OCI-LY3 (cell line): ENCODE results near the gene FDXR.

ENCODE experiments used
- H2AFZ ChIP-seq: fragments of 200-600, 300-600 bp; shearing (Covaris generic); 2 replicates; pipeline ENCODE4 v1.6.0; 2014; ENCODE audit warnings: antibody characterized with exemption, low read depth, low read length
- H3K27ac ChIP-seq: fragments of 200-600, 300-600 bp; sonication (generic); 2 replicates; pipeline ENCODE4 v1.5.1; 2014; ENCODE audit warnings: mild to moderate bottlenecking, low read length, moderate library complexity, mixed read lengths
- H3K27me3 ChIP-seq: fragments of 200-600, 300-600 bp; sonication (generic); 2 replicates; pipeline ENCODE4 v1.6.1; 2014; ENCODE audit warnings: low read depth, low read length, mixed read lengths
- H3K36me3 ChIP-seq: fragments of 200-600, 300-600 bp; sonication (generic); replicated peaks from 2 replicates; pipeline ENCODE3; 2014; ENCODE audit warnings: low read depth, low read length, mixed read lengths
- H3K4me1 ChIP-seq: fragments of 300-600, 200-600 bp; sonication (generic); 2 replicates; pipeline ENCODE4 v1.6.1; 2014; ENCODE audit warnings: low read length, mixed read lengths
- H3K4me2 ChIP-seq: fragments of 200-600, 300-600 bp; sonication (generic); 2 replicates; pipeline ENCODE4 v1.6.1; 2014; ENCODE audit warnings: low read length, mixed read lengths
- H3K4me3 ChIP-seq: fragments of 300-600, 200-600 bp; sonication (generic); 2 replicates; pipeline ENCODE4 v1.5.1; 2014; ENCODE audit warnings: antibody characterized with exemption, mild to moderate bottlenecking, low read length, moderate library complexity
- H3K79me2 ChIP-seq: fragments of 300-600, 200-600 bp; shearing (Covaris generic); 2 replicates; pipeline ENCODE4 v1.6.1; 2014; ENCODE audit warnings: mild to moderate bottlenecking, low read length, mixed read lengths
- H3K9ac ChIP-seq: fragments of 300-600, 200-600 bp; shearing (Covaris generic); 2 replicates; pipeline ENCODE4 v1.6.0; 2014; ENCODE audit warnings: mild to moderate bottlenecking, low read length, moderate library complexity
- H3K9me3 ChIP-seq: fragments of 200-600, 300-600 bp; shearing (Covaris generic); 2 replicates; pipeline ENCODE4 v1.6.1; 2014; ENCODE audit warnings: low read length, mixed read lengths; ENCODE audit not compliant: insufficient read depth
- H4K20me1 ChIP-seq: fragments of 200-600, 300-600 bp; sonication (generic); 2 replicates; pipeline ENCODE4 v1.6.1; 2016; ENCODE audit warnings: low read length, mixed read lengths; ENCODE audit not compliant: insufficient read depth
- CTCF ChIP-seq: fragments of 200-600, 300-600 bp; sonication (generic); IDR thresholded peaks from 2 replicates; pipeline ENCODE4 v1.5.1; 2014; ENCODE audit warnings: antibody characterized with exemption, low read length, low read depth
- EZH2phosphoT487 ChIP-seq: fragments of 200-600 bp; shearing (Covaris generic); IDR thresholded peaks from 2 replicates; pipeline ENCODE4 v1.6.1; 2018; ENCODE audit warnings: antibody characterized with exemption, mixed run types, low read depth

Gene FDXR

GRCh38 chr17:74864866-74865395, 7.9 kb downstream of the FDXR start:
- Histone ChIP-seq H4K20me1 (no peaks in the 10 kb centered on the region), H3K4me2 (peak overlapping the region; percentile 74), H3K36me3 (peaks cover 13% of the 10 kb centered on the region)

GRCh38 chr17:74864297-74864865, 8.4 kb downstream of the FDXR start:
- Histone ChIP-seq H3K4me1 (peaks cover 33% of the 10 kb centered on the region), H3K4me2 (peak overlapping the region; percentile 74), H2AFZ (no peak overlapping the region), H3K4me3 (peak overlapping the region; percentile 62), H4K20me1 (no peaks in the 10 kb centered on the region), H3K9ac (peak overlapping the region; percentile 38; the same call in 1 of the 2 replicates), H3K36me3 (peaks cover 10% of the 10 kb centered on the region), H3K79me2 (no peaks in the 10 kb centered on the region), H3K27me3 (peaks cover 8% of the 10 kb centered on the region; the same call in 1 of the 2 replicates), H3K27ac (no peak overlapping the region), H3K9me3 (no peaks in the 10 kb centered on the region)
- TF ChIP-seq CTCF, result no peak
- TF ChIP-seq EZH2phosphoT487, result no peak

More at GRCh38 chr17:74864866-74865395, 7.9 kb downstream of the FDXR start:
- peaks cover 7% of the 10 kb centered on the region; the same call in 1 of the 2 replicates for H3K27me3 ChIP-seq
- H3K4me3 ChIP-seq, result peak overlapping the region; percentile 62
- TF ChIP-seq CTCF (peak; percentile 89), EZH2phosphoT487 (no peak)
- 0 out of 2 replicates have a peak overlapping the region, but pooled peaks have one; percentile 23 for H2AFZ ChIP-seq
- H3K27ac ChIP-seq, result peak overlapping the region; percentile 81
- peaks cover 32% of the 10 kb centered on the region for H3K4me1 ChIP-seq
- no peaks in the 10 kb centered on the region for H3K79me2 ChIP-seq
- peak overlapping the region; percentile 59 for H3K9ac ChIP-seq
- H3K9me3 ChIP-seq, result no peaks in the 10 kb centered on the region

GRCh38 chr17:74863420-74864296, 9.1 kb downstream of the FDXR start:
- peaks cover 8% of the 10 kb centered on the region; the same call in 1 of the 2 replicates for H3K27me3 ChIP-seq
- no peak overlapping the region for H3K27ac ChIP-seq
- peaks cover 10% of the 10 kb centered on the region for H3K36me3 ChIP-seq
- no peak overlapping the region for H2AFZ ChIP-seq
- no peak overlapping the region for H3K4me2 ChIP-seq
- H3K4me3 ChIP-seq, result no peak overlapping the region
- H4K20me1 ChIP-seq, result no peaks in the 10 kb centered on the region
- no peaks in the 10 kb centered on the region for H3K9me3 ChIP-seq
- TF ChIP-seq EZH2phosphoT487 (no peak), CTCF (no peak)
- H3K4me1 ChIP-seq, result peaks cover 33% of the 10 kb centered on the region
- no peak overlapping the region for H3K9ac ChIP-seq
- no peaks in the 10 kb centered on the region for H3K79me2 ChIP-seq

- peaks cover 8% of the 10 kb centered on the region; the same call in 1 of the 2 replicates for H3K27me3 ChIP-seq
- H3K79me2 ChIP-seq, result no peaks in the 10 kb centered on the region
- no peaks in the 10 kb centered on the region for H4K20me1 ChIP-seq
- H2AFZ ChIP-seq, result no peak overlapping the region
- H3K4me1 ChIP-seq, result peaks cover 33% of the 10 kb centered on the region
- H3K36me3 ChIP-seq, result peaks cover 10% of the 10 kb centered on the region
- H3K9me3 ChIP-seq, result no peaks in the 10 kb centered on the region
- no peak overlapping the region for H3K4me3 ChIP-seq
- TF ChIP-seq CTCF, result no peak
- TF ChIP-seq EZH2phosphoT487, result no peak
- H3K27ac ChIP-seq, result no peak overlapping the region
- H3K9ac ChIP-seq, result no peak overlapping the region
- H3K4me2 ChIP-seq, result no peak overlapping the region
Observed at GRCh38 chr17:74862919-74863318, 9.9 kb downstream of the FDXR start.
